WTC11 (cell line): ENCODE measurements around the gene WDR72. TPM values are rescaled to one million over a fixed set of nuclear protein-coding genes. Genes with fewer than 3 reads are reported as not detected.

ENCODE experiments used
- ATAC-seq: fragments of 200-7000 bp; cut with Tn5 transposase; 2 replicates; pipeline ENCODE4 v1.10.0; 2021; ENCODE audit warnings: mild to moderate bottlenecking, moderate library complexity
- CTCF ChIA-PET: fragments of 300-600 bp; sonication (Branson Sonifier 250); formaldehyde crosslinking; loops from one replicate; lab custom pipeline; 2021; ENCODE audit warnings: antibody characterized with exemption; lab: Charles Lee
- POLR2A ChIA-PET: fragments of 350-600 bp; sonication (Branson Sonifier 250); formaldehyde crosslinking; loops from one replicate; lab custom pipeline; 2021; ENCODE audit warnings: antibody characterized with exemption; lab: Charles Lee
- DNase-seq: peaks from one replicate; pipeline ENCODE4 v3.0.0; 2021; ENCODE audit warnings: low spot score
- H3K27ac Mint-ChIP-seq: 2 replicates; pipeline ENCODE4 v1.8.0; 2021; ENCODE audit warnings: mixed read lengths
- H3K27me3 Mint-ChIP-seq: 2 replicates; pipeline ENCODE4 v1.8.0; 2021; ENCODE audit warnings: low read depth, mild to moderate bottlenecking, moderate library complexity, mixed read lengths
- H3K36me3 Mint-ChIP-seq: 2 replicates; pipeline ENCODE4 v1.8.0; 2021; ENCODE audit warnings: mixed read lengths
- H3K4me1 Mint-ChIP-seq: 2 replicates; pipeline ENCODE4 v1.8.0; 2022; ENCODE audit warnings: mixed read lengths
- H3K4me3 Mint-ChIP-seq: 2 replicates; pipeline ENCODE4 v1.8.0; 2021; ENCODE audit warnings: mild to moderate bottlenecking, moderate library complexity, mixed read lengths
- H3K9me3 Mint-ChIP-seq: 2 replicates; pipeline ENCODE4 v1.8.0; 2021; ENCODE audit warnings: mixed read lengths
- ELF4 ChIP-seq: sonication (generic); formaldehyde crosslinking; IDR thresholded peaks from 2 replicates; pipeline ENCODE4 v1.8.1; 2022; ENCODE audit warnings: low read depth, mild to moderate bottlenecking, moderate library complexity, missing genetic modification reagents
- GABPB1 ChIP-seq: sonication (generic); formaldehyde crosslinking; IDR thresholded peaks from 2 replicates; pipeline ENCODE4 v1.8.1; 2023; ENCODE audit warnings: mild to moderate bottlenecking, missing genetic modification reagents
- GRHL2 ChIP-seq: fragments of 250-450 bp; sonication (Bioruptor Pico); IDR thresholded peaks from 2 replicates; pipeline ENCODE4 v1.8.0; 2022; ENCODE audit warnings: mild to moderate bottlenecking, moderate library complexity; ENCODE audit not compliant: insufficient replicate concordance, severe bottlenecking
- NFYB ChIP-seq: sonication (generic); formaldehyde crosslinking; conservative IDR thresholded peaks from 2 replicates; pipeline ENCODE4 v1.8.0; 2022; ENCODE audit warnings: low read depth, missing genetic modification reagents
- OVOL2 ChIP-seq: fragments of 250-450 bp; sonication (Bioruptor Pico); IDR thresholded peaks from 2 replicates; pipeline ENCODE4 v1.9.0; 2021; ENCODE audit warnings: mild to moderate bottlenecking, borderline replicate concordance
- RELA ChIP-seq: sonication (generic); formaldehyde crosslinking; IDR thresholded peaks from 2 replicates; pipeline ENCODE4 v1.8.1; 2022; ENCODE audit warnings: missing genetic modification reagents, mild to moderate bottlenecking, borderline replicate concordance
- SOX15 ChIP-seq: fragments of 250-450 bp; sonication (Bioruptor Pico); IDR thresholded peaks from 2 replicates; pipeline ENCODE4 v1.9.0; 2021; ENCODE audit warnings: mild to moderate bottlenecking
- TEAD4 ChIP-seq: sonication (generic); formaldehyde crosslinking; IDR thresholded peaks from 2 replicates; pipeline ENCODE4 v1.8.0; 2022; ENCODE audit warnings: mild to moderate bottlenecking, missing genetic modification reagents
- ZNF121 ChIP-seq: sonication (generic); formaldehyde crosslinking; IDR thresholded peaks from 2 replicates; pipeline ENCODE4 v1.8.0; 2023; ENCODE audit warnings: missing genetic modification reagents
- ZNF416 ChIP-seq: fragments of 250-450 bp; sonication (Bioruptor Pico); IDR thresholded peaks from 2 replicates; pipeline ENCODE4 v1.9.0; 2021; ENCODE audit warnings: mild to moderate bottlenecking, inconsistent platforms
- total RNA-seq: library from RNA; stranded (reverse); gene quantifications from 3 replicates; pipeline ENCODE4 v1.2.3, GENCODE V29; 2021
- TF ChIP-seq, protein P1 (sequence below): sonication (generic); formaldehyde crosslinking; IDR thresholded peaks from 2 replicates; pipeline ENCODE4 v1.8.1; 2022; ENCODE audit warnings: mild to moderate bottlenecking, missing genetic modification reagents, moderate library complexity, borderline replicate concordance
- TF ChIP-seq, protein P2 (sequence below): sonication (generic); formaldehyde crosslinking; conservative IDR thresholded peaks from 2 replicates; pipeline ENCODE4 v1.8.1; 2022; ENCODE audit warnings: mild to moderate bottlenecking, missing genetic modification reagents
- TF ChIP-seq, protein P3 (sequence below): fragments of 250-450 bp; sonication (Bioruptor Pico); conservative IDR thresholded peaks from 2 replicates; pipeline ENCODE4 v1.9.0; 2021; ENCODE audit warnings: mild to moderate bottlenecking
- TF ChIP-seq, protein P4 (sequence below): sonication (generic); formaldehyde crosslinking; IDR thresholded peaks from 2 replicates; pipeline ENCODE4 v1.8.1; 2023; ENCODE audit warnings: mild to moderate bottlenecking, missing genetic modification reagents
- TF ChIP-seq, protein P5 (sequence below): sonication (generic); formaldehyde crosslinking; IDR thresholded peaks from 2 replicates; pipeline ENCODE4 v1.8.0; 2023; ENCODE audit warnings: missing genetic modification reagents, mild to moderate bottlenecking, borderline replicate concordance

WDR72 gene
- total RNA-seq, 1 experiment from 2014 or later, result 8.6 TPM

DNA sequence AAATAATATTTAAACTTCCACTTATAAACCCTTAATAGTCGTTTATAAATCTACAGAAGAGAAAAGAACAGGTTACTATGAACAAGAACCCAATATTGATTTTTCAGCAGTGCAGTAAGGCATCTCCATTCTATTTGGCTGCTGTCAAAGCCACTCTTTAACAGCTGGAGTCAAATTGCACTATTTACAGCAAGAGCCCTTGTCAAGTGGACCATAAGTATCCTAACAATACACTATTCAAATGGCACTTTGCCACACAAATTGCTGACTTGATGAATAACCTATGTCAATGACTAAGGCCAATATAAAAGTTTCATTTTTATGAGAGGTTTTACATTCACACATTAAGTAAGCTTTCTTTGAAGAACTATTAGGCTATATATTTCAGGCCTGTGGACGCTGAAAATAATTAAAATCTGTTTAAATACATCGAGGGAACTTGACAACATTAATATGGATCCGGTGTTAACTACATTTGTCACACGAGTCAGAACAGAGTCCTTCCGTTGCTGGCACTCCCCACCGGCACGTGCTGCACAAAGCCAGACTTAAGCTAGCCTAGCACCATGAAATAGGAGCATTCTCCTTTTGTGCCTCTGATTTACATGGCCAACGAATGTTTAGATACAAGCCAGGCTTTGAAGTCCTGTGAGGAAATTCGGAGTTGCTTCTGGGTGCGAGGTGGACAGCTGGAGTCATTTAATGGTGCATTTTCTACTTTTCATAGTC is 100.5 kb downstream of the WDR72 start:
- peaks cover 14% of the 10 kb centered on the region for H3K4me1 Mint-ChIP-seq

DNA sequence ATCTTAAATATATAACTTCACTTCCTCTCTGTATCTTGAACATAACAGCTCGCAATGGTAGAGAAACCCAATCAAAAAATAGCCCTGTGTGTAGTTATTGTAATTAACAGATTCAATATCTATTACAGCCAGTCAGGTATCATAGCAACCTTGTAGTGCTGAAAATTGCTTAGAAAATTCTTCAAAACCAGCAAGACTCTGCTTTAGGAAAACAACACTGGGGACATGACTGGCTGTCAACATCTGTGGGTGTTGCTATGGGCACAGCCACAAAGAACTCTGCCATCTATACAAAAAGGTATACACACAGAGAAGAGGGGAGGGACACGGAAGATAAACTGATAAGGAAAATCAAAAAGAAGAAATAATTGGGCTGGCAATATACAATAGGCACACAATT is 101.2 kb downstream of the WDR72 start:
- ChIA-PET POLR2A (interaction anchor here (0.6 to 1.2 kb wide), 2 partner anchors 92 to 1820 kb away, joined by 3 read pairs; no protein-coding TSS in a partner anchor), CTCF (no interaction called here)
- H3K27ac Mint-ChIP-seq, result no peak overlapping the region
- no peaks in the 10 kb centered on the region for H3K36me3 Mint-ChIP-seq
- H3K4me1 Mint-ChIP-seq, result peaks cover 14% of the 10 kb centered on the region
- H3K27me3 Mint-ChIP-seq, result no peaks in the 10 kb centered on the region
- DNase-seq, result no peak
- TF ChIP-seq, protein P1, sequence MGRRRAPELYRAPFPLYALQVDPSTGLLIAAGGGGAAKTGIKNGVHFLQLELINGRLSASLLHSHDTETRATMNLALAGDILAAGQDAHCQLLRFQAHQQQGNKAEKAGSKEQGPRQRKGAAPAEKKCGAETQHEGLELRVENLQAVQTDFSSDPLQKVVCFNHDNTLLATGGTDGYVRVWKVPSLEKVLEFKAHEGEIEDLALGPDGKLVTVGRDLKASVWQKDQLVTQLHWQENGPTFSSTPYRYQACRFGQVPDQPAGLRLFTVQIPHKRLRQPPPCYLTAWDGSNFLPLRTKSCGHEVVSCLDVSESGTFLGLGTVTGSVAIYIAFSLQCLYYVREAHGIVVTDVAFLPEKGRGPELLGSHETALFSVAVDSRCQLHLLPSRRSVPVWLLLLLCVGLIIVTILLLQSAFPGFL (CRISPR knock-in tag), result no peak
- no peak for TF ChIP-seq ZNF121
- TF ChIP-seq NFYB (CRISPR knock-in tag), result no peak
- no peak for TF ChIP-seq GRHL2 (CRISPR knock-in tag)
- no peak overlapping the region for H3K4me3 Mint-ChIP-seq
- ATAC-seq, result no peak
- H3K9me3 Mint-ChIP-seq, result no peaks in the 10 kb centered on the region

More for the DNA sequence above, 100.5 kb downstream of the WDR72 start:
- ChIA-PET CTCF (no interaction called here), POLR2A (interaction anchor here (1.2 kb wide), 1 partner anchor 92 kb away, joined by 3 read pairs; no protein-coding TSS in a partner anchor)
- TF ChIP-seq OVOL2 (no peak), ZNF416 (CRISPR knock-in tag) (no peak), TEAD4 (CRISPR knock-in tag) (no peak), RELA (CRISPR knock-in tag) (no peak), GABPB1 (CRISPR knock-in tag) (no peak), ELF4 (CRISPR knock-in tag) (no peak), SOX15 (CRISPR knock-in tag) (no peak)
- TF ChIP-seq, protein P2, sequence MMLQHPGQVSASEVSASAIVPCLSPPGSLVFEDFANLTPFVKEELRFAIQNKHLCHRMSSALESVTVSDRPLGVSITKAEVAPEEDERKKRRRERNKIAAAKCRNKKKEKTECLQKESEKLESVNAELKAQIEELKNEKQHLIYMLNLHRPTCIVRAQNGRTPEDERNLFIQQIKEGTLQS, result no peak
- TF ChIP-seq, protein P3, sequence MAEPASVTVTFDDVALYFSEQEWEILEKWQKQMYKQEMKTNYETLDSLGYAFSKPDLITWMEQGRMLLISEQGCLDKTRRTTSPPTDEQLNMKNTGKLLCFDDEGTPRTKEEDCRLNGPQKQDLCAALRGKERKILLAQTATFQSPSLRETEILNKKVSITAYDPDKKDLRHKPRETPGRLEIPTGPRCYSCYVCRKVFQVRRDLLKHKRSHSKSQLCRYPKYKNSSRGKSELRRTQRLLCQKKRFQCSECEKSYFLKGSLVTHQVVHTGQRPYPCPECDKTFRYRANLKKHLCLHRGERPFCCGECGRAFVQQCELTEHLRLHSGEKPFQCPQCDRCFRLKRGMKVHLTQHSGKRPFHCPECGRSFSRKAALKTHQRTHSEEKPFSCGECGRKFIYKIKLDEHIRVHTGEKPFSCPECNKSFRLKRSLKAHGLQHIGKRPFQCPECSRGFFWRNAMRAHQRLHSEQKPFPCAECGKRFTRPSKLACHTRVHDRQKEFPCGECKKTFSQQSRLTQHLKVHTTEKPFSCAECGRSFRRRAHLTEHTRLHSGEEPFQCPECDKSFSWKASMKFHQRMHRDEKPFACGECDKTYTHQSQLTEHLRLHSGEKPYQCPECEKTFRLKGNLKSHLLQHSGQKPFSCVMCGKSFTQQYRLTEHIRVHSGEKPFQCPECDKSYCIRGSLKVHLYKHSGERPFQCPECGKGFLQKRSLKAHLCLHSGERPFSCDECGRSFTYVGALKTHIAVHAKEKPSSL, result no peak
- TF ChIP-seq, protein P4, sequence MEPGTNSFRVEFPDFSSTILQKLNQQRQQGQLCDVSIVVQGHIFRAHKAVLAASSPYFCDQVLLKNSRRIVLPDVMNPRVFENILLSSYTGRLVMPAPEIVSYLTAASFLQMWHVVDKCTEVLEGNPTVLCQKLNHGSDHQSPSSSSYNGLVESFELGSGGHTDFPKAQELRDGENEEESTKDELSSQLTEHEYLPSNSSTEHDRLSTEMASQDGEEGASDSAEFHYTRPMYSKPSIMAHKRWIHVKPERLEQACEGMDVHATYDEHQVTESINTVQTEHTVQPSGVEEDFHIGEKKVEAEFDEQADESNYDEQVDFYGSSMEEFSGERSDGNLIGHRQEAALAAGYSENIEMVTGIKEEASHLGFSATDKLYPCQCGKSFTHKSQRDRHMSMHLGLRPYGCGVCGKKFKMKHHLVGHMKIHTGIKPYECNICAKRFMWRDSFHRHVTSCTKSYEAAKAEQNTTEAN (CRISPR knock-in tag), result no peak
- TF ChIP-seq, protein P5, sequence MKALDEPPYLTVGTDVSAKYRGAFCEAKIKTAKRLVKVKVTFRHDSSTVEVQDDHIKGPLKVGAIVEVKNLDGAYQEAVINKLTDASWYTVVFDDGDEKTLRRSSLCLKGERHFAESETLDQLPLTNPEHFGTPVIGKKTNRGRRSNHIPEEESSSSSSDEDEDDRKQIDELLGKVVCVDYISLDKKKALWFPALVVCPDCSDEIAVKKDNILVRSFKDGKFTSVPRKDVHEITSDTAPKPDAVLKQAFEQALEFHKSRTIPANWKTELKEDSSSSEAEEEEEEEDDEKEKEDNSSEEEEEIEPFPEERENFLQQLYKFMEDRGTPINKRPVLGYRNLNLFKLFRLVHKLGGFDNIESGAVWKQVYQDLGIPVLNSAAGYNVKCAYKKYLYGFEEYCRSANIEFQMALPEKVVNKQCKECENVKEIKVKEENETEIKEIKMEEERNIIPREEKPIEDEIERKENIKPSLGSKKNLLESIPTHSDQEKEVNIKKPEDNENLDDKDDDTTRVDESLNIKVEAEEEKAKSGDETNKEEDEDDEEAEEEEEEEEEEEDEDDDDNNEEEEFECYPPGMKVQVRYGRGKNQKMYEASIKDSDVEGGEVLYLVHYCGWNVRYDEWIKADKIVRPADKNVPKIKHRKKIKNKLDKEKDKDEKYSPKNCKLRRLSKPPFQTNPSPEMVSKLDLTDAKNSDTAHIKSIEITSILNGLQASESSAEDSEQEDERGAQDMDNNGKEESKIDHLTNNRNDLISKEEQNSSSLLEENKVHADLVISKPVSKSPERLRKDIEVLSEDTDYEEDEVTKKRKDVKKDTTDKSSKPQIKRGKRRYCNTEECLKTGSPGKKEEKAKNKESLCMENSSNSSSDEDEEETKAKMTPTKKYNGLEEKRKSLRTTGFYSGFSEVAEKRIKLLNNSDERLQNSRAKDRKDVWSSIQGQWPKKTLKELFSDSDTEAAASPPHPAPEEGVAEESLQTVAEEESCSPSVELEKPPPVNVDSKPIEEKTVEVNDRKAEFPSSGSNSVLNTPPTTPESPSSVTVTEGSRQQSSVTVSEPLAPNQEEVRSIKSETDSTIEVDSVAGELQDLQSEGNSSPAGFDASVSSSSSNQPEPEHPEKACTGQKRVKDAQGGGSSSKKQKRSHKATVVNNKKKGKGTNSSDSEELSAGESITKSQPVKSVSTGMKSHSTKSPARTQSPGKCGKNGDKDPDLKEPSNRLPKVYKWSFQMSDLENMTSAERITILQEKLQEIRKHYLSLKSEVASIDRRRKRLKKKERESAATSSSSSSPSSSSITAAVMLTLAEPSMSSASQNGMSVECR, result no peak
- ATAC-seq (peak; percentile 56; the same call in 1 of the 2 replicates), DNase-seq (no peak)
- H3K36me3 Mint-ChIP-seq, result no peaks in the 10 kb centered on the region
- no peak overlapping the region for H3K27ac Mint-ChIP-seq
- no peaks in the 10 kb centered on the region for H3K27me3 Mint-ChIP-seq
- H3K9me3 Mint-ChIP-seq, result no peaks in the 10 kb centered on the region
- H3K4me3 Mint-ChIP-seq, result no peak overlapping the region
